Parathyroid adenoma (tissue), 2 donors: ENCODE data around the gene FICD.
"Not testable (repeated sequence)": the region's sequence is repeated elsewhere in the genome, so short reads cannot be mapped to it uniquely, and the experiment has no call there.

Source experiments
- H2AFZ ChIP-seq: fragments of 300-600 bp; sonication (generic); one replicate; pipeline ENCODE4 v1.7.0; 2017; ENCODE audit warnings: antibody characterized with exemption, mild to moderate bottlenecking
- H3K27ac ChIP-seq: fragments of 300-600 bp; sonication (generic); one replicate; pipeline ENCODE4 v1.7.0; 2017
- H3K27me3 ChIP-seq: fragments of 300-600 bp; sonication (generic); one replicate; pipeline ENCODE4 v1.7.0; 2017; ENCODE audit warnings: low read length; ENCODE audit not compliant: control insufficient read depth, insufficient read depth
- H3K36me3 ChIP-seq: fragments of 300-600 bp; sonication (generic); one replicate; pipeline ENCODE4 v1.7.0; 2017; ENCODE audit warnings: low read length; ENCODE audit not compliant: control insufficient read depth, insufficient read depth
- H3K4me1 ChIP-seq: fragments of 300-600 bp; sonication (generic); one replicate; pipeline ENCODE4 v1.7.0; 2017; ENCODE audit warnings: control low read depth
- H3K4me2 ChIP-seq: fragments of 300-600 bp; sonication (generic); one replicate; pipeline ENCODE4 v1.7.0; 2017; ENCODE audit warnings: low read length
- H3K4me3 ChIP-seq: fragments of 300-600 bp; sonication (generic); one replicate; pipeline ENCODE4 v1.7.0; 2017; ENCODE audit warnings: low read depth, low read length
- H3K79me2 ChIP-seq: fragments of 300-600 bp; sonication (generic); one replicate; pipeline ENCODE4 v1.7.0; 2017; ENCODE audit warnings: control low read depth
- H3K9ac ChIP-seq: fragments of 300-600 bp; sonication (generic); one replicate; pipeline ENCODE4 v1.7.0; 2017; ENCODE audit warnings: mild to moderate bottlenecking
- H3K9me3 ChIP-seq: fragments of 300-600 bp; sonication (generic); one replicate; pipeline ENCODE4 v1.7.0; 2017; ENCODE audit warnings: low read length; ENCODE audit not compliant: control insufficient read depth
- TF ChIP-seq, protein P1 (sequence below): fragments of 300-600 bp; sonication (generic); IDR thresholded peaks from one replicate; pipeline ENCODE4 v1.7.0; 2017; ENCODE audit warnings: antibody characterized with exemption, mild to moderate bottlenecking
- donor health status: primary hyperparathyroidism.

The FICD gene

GRCh38 chr12:108553799-108554198 lies 38.7 kb downstream of the FICD start:
- peaks cover 71% of the 10 kb centered on the region for H3K79me2 ChIP-seq
- H3K4me1 ChIP-seq, result peaks cover 16% of the 10 kb centered on the region
- no peak overlapping the region for H3K4me3 ChIP-seq
- no peak overlapping the region for H2AFZ ChIP-seq
- no peaks in the 10 kb centered on the region for H3K27me3 ChIP-seq
- H3K4me2 ChIP-seq, result no peak overlapping the region
- TF ChIP-seq, protein P1, sequence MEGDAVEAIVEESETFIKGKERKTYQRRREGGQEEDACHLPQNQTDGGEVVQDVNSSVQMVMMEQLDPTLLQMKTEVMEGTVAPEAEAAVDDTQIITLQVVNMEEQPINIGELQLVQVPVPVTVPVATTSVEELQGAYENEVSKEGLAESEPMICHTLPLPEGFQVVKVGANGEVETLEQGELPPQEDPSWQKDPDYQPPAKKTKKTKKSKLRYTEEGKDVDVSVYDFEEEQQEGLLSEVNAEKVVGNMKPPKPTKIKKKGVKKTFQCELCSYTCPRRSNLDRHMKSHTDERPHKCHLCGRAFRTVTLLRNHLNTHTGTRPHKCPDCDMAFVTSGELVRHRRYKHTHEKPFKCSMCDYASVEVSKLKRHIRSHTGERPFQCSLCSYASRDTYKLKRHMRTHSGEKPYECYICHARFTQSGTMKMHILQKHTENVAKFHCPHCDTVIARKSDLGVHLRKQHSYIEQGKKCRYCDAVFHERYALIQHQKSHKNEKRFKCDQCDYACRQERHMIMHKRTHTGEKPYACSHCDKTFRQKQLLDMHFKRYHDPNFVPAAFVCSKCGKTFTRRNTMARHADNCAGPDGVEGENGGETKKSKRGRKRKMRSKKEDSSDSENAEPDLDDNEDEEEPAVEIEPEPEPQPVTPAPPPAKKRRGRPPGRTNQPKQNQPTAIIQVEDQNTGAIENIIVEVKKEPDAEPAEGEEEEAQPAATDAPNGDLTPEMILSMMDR, result no peak
- H3K36me3 ChIP-seq, result no peaks in the 10 kb centered on the region
- no peak overlapping the region for H3K27ac ChIP-seq
- H3K9me3 ChIP-seq, result no peaks in the 10 kb centered on the region
- no peak overlapping the region for H3K9ac ChIP-seq

GRCh38 chr12:108555383-108555782 lies 40.3 kb downstream of the FICD start:
- not testable (repeated sequence) for H2AFZ ChIP-seq, H3K9ac ChIP-seq, H3K4me2 ChIP-seq, H3K36me3 ChIP-seq, H3K27me3 ChIP-seq, H3K27ac ChIP-seq, H3K9me3 ChIP-seq, H3K4me3 ChIP-seq
- H3K4me1 ChIP-seq, result peaks cover 20% of the 10 kb centered on the region
- peaks cover 74% of the 10 kb centered on the region for H3K79me2 ChIP-seq

DNA sequence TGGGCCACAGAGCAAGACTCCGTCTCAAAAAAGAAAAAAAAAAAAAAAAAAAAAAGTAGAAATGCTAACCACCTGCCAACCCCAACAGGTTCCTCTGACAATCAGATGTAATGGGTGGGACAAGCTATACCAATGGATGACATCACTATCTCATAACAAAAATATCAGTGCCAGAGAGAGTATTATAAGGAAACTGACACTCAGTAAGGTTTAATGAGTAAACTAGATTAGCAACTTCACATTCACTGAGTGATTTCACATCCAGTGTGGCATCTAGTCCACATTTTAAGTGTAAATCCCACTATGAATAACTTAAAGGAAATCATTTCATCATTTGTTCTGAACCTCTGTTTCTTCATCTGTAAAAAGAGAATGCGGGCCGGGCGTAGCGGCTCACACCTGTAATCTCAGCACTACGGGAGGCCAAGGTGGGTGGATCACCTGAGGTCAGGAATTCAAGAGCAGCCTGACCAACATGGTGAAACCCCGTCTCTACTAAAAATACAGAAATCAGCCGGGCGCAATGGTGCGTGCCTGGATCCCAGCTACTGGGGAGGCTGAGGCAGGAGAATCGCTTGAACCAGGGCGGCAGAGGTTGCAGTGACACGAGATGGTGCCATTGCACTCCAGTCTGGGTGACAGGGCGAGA lies 44.1 kb downstream of the FICD start:
- no peak overlapping the region for H3K4me3 ChIP-seq
- no peaks in the 10 kb centered on the region for H3K27me3 ChIP-seq
- H3K4me1 ChIP-seq, result peaks cover 17% of the 10 kb centered on the region
- no peaks in the 10 kb centered on the region for H3K36me3 ChIP-seq
- TF ChIP-seq, protein P1, result no peak
- H3K79me2 ChIP-seq, result peaks cover 56% of the 10 kb centered on the region
- no peak overlapping the region for H2AFZ ChIP-seq
- no peaks in the 10 kb centered on the region for H3K9me3 ChIP-seq
- H3K27ac ChIP-seq, result no peak overlapping the region
- H3K9ac ChIP-seq, result no peak overlapping the region
- peak overlapping the region; percentile 27 for H3K4me2 ChIP-seq

DNA sequence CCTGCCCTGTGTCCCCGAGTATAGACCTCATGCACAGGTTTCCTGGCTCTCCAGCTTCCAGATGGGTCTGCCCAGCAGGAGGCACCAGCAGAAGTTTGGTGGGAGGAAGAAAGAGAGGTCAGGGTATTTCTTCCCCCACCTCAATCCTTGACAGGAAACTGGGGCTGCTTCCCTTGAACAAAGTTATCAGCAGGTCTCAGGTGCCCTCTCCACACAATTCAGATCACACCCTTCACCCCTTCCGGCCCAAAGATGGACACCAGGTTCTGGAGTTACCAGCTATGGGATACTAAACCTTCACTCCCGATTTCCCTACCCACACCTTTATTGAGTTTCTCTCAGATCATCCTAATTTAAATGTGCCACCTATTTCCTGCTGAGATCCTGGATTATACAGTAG lies 44.7 kb downstream of the FICD start:
- H3K79me2 ChIP-seq, result peaks cover 53% of the 10 kb centered on the region
- H3K4me2 ChIP-seq, result peak overlapping the region; percentile 73
- no peaks in the 10 kb centered on the region for H3K36me3 ChIP-seq
- H3K9me3 ChIP-seq, result no peaks in the 10 kb centered on the region
- H3K4me3 ChIP-seq, result peak overlapping the region; percentile 96
- H3K9ac ChIP-seq, result no peak overlapping the region
- H3K27me3 ChIP-seq, result no peaks in the 10 kb centered on the region
- TF ChIP-seq, protein P1, result no peak
- no peak overlapping the region for H2AFZ ChIP-seq
- H3K4me1 ChIP-seq, result peaks cover 17% of the 10 kb centered on the region
- H3K27ac ChIP-seq, result no peak overlapping the region

DNA sequence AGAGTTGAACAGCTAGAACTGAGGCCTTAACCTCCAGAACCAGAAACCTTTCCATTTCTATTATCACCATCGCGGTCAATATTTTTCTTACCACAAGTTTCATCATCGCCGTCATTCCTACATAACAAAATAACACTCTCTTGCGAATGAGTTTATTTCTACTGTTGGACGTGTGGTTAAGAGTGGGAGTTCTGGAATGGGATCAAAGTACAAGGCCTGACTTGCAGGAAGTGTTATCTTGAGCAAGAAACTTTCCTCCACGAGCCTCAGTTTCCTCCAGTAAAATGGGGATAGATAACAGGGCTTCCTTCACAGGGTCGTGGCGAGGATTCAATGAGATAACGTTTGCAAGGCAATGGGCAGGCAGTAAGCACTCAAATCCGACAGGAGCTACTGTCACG lies 45.2 kb downstream of the FICD start:
- H3K27me3 ChIP-seq, result no peaks in the 10 kb centered on the region
- H3K27ac ChIP-seq, result peak overlapping the region; percentile 99
- H3K79me2 ChIP-seq, result peaks cover 50% of the 10 kb centered on the region
- TF ChIP-seq, protein P1, result no peak
- H3K36me3 ChIP-seq, result no peaks in the 10 kb centered on the region
- H2AFZ ChIP-seq, result peak overlapping the region; percentile 88
- peak overlapping the region; percentile 73 for H3K4me2 ChIP-seq
- no peaks in the 10 kb centered on the region for H3K9me3 ChIP-seq
- peak overlapping the region; percentile 96 for H3K4me3 ChIP-seq
- peak overlapping the region; percentile 32 for H3K9ac ChIP-seq
- H3K4me1 ChIP-seq, result peaks cover 17% of the 10 kb centered on the region
